ENCODE results near the gene GTPBP1.
A peak's percentile ranks its signal among the peaks of the same experiment; 100 is the strongest.

Gene GTPBP1

GRCh38 chr22:38727530-38728451, 22.0 kb downstream of the GTPBP1 start:
- DNase-seq: no peak

GRCh38 chr22:38728871-38729796, 23.4 kb downstream of the GTPBP1 start:
- DNase-seq: no peak

GRCh38 chr22:38729946-38730345, 24.2 kb downstream of the GTPBP1 start:
- DNase-seq: no peak

DNA sequence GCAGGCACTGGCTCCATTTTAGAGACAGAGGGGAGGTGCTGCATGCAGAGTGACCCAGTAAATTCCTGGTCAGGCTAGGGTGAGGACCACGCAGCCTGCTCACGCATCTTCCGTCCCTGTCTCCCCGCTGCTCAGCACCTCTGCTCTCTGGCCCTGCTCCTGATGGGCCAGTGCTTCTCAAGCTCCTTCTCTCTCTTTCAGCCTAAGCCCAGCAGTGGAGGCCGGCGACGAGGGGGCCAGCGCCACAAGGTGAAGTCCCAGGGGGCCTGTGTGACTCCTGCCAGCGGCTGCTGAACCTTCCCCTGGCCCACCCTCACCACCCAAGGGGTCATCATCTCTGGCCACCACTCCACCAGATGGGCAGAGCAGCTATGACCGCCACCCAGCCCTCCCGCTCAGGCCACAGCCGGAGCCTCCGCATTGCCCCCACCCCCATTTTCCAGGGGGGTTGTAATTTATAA, 24.7 kb downstream of the GTPBP1 start:
- DNase-seq: no peak

DNA sequence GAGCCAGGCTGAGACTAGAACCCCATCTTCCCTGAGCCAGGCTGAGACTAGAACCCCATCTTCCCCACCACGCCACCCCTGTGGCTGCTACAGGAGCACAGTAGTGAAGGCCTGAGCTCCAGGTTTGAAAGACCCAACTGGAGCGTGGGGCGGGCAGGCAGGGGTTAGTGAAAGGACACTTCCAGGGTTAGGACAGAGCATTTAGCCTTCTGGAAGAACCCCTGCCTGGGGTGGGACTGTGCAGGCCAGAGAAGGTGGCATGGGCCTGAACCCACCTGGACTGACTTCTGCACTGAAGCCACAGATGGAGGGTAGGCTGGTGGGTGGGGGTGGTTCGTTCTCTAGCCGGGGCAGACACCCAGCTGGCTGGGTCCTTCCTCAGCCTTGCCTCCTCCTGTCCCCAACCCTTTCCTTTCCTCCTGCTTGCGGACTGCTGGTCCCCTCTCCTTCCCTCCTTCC, 26.0 kb downstream of the GTPBP1 start:
- DNase-seq: no peak

- no peak for DNase-seq
These were observed 26.6 kb downstream of the GTPBP1 start for GRCh38 chr22:38732251-38732815.

DNA sequence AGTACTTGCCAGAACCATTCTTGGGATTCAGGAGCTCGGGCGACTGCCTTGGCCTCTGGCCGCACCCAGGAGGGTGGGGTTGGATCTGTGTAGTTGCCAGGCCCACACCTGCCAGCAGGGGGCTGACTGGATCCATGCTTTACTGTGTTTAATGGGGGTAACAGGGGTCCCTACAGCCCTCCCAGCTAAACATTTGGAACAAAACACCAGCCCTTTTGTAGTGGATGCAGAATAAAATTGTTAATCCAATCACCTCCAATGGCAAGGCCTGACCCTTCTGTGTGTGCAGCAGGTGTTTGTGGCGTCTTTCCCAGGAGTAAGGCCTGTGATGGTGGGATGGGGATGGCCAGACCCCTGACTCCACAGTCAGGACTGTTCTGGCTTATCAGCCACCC, 27.6 kb downstream of the GTPBP1 start:
- peak; percentile 80 for DNase-seq

GRCh38 chr22:38733724-38734381, 28.1 kb downstream of the GTPBP1 start:
- DNase-seq: no peak

DNA sequence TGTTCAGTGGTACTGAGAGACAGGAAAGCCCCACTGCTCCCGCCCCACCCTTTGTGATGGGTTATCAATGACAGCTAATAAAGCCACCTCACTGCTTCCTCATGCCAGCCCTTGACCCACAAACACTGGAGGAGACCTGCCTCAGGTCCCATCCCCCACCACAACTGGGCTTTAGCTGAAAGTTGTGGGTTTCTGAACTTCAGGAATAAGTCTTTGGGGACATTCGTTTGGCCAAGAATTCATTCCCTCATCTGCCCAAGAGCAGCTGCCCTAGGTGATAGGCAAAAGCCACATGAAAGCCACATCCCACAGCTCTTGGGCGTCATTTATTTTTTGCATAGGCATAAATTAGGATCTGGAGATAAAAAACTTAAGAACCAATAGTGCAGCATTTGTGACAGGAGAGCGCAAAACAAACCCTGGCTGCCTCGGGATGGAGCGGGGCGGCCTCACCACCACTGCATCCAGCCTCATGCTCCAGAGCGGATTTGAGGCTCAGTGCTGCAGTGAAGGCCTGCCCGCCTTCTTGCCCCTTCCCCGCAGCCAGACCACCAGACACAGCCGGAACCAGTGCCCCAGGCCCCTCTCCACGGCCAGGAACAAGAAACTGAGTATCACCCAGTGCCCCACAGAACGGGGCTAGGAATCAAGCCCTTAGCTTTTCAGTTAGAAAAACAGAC, 28.8 kb downstream of the GTPBP1 start:
- no peak for DNase-seq

- DNase-seq: no peak
These were observed 29.4 kb downstream of the GTPBP1 start for GRCh38 chr22:38735126-38735464.

DNA sequence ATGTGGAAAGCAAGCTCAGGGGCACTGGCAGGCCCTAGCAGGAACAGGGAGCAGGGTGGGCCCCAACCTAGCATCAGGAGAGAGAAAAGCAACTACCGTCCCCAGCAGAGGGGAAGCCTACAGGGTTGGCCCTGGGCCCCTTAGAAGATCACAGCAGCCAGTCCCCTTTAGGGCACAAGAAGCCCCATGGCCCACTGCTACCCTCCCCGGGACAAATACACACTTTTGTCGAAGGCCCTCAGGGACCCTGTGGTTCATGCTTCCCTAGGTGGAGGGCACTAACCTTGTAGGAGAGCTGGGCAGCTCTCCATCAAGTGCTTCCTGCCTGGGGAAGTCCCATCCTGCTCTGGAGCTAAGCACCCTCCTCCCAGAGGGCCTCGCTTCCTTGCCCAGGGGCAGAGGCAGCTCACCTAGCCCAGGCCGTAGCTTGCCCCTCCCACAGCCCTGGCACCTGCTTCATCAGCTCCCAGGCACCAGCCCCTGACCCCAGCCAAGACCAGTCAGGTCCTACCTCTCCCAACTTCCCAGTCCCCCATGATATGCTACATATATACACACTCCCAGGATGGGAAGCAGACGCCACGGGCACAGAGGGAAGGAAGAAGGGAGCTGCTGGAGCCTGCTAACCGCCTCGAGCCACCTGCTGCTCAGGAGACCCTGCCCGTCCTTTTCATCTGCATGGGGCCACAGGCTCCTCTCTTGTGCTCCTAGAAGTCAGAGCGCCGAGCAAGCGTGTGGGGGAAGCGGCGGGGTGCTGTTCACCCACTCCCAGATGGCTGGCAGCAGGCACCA, 29.9 kb downstream of the GTPBP1 start:
- no peak for DNase-seq

DNA sequence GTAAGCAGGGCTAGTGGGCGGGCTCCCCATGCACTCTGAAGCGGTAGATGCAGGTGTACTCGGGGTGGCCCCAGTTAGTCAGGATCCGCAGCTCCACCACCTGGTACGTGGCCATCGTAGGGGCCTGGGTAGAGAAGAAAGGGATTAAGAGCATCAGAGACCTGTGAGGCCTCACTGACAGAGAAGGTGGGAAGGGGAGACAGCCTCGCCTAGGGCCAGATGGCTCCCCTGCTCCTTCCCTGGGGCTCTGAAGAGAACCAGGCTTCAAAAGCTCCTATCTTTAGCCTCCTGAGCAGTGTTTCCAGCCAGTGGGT, 30.5 kb downstream of the GTPBP1 start:
- no peak for DNase-seq

- no peak for DNase-seq
These were observed 31.7 kb downstream of the GTPBP1 start for GRCh38 chr22:38737302-38738060.

GRCh38 chr22:38738475-38739070, 32.8 kb downstream of the GTPBP1 start:
- no peak for DNase-seq

DNA sequence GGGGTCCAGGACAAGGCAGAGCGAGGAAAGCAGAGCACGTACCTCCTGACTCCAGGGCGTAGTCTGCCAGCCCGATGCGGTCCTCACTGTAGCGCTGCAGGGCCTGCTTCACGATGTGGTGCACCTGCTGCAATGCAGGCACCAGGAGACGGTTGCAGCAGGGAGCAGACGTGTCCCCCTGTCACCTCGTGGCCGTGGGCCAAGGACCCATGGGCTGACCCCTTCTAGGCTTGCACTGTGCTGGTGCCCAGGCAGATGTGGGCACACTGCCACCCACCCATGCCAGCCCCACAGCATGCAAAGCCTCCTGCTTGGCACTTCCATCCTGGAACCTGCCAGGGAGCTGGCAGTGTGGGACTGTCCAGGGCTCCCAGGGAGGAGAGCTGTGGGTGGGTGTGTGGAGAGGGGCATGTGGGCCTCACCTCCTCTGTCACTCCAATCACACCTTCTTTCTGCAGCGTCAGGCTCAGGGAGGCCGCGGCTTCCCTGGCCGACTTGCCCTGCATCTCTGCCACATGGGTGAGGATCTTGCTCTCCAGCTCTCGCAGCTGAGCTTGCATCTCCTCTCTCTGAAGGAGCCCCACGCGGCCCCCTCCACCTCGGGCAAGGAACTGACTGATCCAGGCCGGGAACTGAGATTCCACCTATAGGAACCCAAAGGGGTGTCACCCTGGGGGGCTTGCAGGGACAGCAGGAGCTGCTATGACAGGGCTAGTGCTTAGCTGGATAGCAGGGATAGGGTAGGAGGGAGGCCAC, 33.7 kb downstream of the GTPBP1 start:
- no peak for DNase-seq

DNA sequence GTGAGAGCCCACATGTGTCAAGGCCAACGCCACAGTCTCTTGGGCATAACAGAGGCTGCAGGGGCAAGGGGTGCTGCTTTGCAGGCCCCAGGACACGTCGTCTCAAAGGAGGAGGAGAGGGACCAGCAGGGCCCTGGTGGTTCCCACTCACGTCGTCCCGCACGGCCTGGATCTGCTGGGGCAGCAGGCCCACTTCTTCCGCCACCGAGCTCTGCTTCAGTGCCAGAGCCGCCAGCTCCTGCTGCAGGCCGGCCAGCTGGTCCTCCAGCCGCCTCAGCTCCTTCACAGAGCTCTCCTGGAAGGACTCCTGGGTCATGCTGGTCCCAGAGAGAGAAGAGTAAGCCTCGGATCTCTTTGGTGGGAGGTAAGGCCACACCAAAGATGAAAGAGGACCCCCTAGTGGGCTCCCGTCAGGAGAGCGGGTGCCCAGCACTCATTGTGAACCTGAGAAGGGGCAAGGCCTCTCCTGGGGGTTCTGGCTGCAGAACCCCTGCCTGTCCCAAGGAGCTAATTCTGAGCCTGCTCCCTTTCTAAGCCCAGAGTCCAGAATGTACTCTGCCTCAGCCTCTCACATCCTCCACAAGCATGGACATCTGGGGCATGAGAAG, 34.5 kb downstream of the GTPBP1 start:
- no peak for DNase-seq

DNA sequence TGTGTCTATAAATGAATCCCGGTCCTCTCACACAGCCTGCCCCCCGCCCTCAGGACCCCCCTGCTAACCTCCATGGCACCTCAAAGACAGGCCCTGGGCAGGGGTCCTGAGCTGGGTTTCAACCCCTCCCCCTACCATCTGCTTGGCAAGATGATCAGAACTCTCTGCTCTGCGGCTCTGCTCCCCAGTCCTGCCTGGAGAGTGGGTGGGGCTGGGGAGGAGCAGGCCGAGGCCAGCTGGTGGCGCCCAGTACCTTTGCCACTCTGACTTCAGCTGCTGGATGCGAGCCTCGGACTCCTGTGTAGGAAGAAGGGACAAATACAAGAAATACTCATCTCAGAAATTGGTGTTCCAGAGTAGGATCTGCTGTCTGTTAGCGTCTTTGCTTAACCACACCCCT, 35.0 kb downstream of the GTPBP1 start:
- no peak for DNase-seq

DNA sequence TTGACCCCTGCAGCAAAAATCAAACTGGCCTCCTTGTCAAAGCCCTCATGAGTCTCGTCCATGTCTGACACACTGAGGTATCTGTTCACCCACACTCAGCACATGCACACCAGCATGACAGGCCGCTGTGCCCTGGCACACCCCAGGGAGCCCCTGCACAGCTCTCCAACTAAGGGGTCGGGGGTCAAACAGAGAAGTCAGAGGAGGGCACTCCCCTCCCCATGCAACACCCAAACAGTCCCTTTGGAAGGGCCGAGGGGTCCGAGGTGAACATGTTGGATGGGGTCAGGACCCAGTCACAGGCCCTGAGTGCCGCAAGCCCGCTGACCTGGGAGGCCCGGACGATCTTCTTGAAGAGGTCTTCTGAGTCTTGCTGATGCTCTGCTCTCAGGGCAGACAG, 35.4 kb downstream of the GTPBP1 start:
- DNase-seq: no peak

DNA sequence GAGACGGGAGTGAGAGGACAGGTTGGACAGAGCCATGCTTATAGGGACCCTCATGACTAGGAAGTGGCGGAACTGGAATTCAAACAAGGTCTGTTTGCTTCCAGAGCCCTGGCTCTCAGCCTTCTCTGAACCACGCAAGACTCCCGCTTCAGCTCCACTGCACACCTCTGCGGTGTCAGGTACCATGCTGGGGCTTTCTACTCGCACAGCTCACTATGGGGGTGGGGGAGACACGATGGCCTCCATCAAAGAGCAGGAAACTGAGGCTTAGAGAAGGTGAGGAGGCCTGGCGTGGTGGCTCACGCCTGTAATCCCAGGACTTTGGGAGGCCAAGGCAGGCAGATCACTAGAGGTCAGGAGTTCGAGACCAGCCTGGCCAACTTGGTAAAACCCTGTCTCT, 35.8 kb downstream of the GTPBP1 start:
- no peak for DNase-seq
